ENCODE results near the gene CASD1. TPM values are rescaled to one million over a fixed set of nuclear protein-coding genes. Genes with fewer than 3 reads are reported as not detected.

Gene CASD1
- total and polyA plus RNA-seq, 10 donors, result 11.3 to 39.0 (median 28.5) TPM

- Histone ChIP-seq H3K36me3 (peaks cover 0 to 29% (median under 1%) of the 10 kb centered on the region in 6 donors), H3K4me1 (peaks cover 0 to 15% (median 0%) of the 10 kb centered on the region in 6 donors), H3K4me3 (no peak overlapping the region), H3K27ac (no peak overlapping the region), H3K9me3 (no peaks in the 10 kb centered on the region), H3K27me3 (replicated peaks in 1 of 7) (no peaks in the 10 kb centered on the region)
- intact Hi-C loops (cut with DNase I; ENCODE audit: low total_unique reads), result no loop called here
- 84 to 97% (median 94%) methylated on average over 1 of the region's 1 CpG for WGBS, 5 donors
- DNase-seq, result no peak
- TF ChIP-seq CTCF (IDR thresholded peaks at IDR 0.05 in 8 of 11, conservative IDR thresholded peaks at IDR 0.05 in 3 of 11) (no peak), POLR2A (IDR thresholded peaks at IDR 0.05) (no peak), POLR2AphosphoS5 (IDR thresholded peaks at IDR 0.05) (no peak)
These were observed 50.4 kb downstream of the CASD1 start for GRCh38 chr7:94559972-94560371.

GRCh38 chr7:94561841-94562514 is 52.4 kb downstream of the CASD1 start:
- H3K9me3 ChIP-seq, result no peaks in the 10 kb centered on the region
- H3K36me3 ChIP-seq, result peaks cover 0 to 21% (median 0%) of the 10 kb centered on the region in 6 donors
- H3K4me1 ChIP-seq, result peaks cover 0 to 4% (median 0%) of the 10 kb centered on the region in 6 donors
- H3K27ac ChIP-seq, result no peak overlapping the region
- no peak overlapping the region for H3K4me3 ChIP-seq
- H3K27me3 ChIP-seq (replicated peaks in 1 of 7), result no peaks in the 10 kb centered on the region
- TF ChIP-seq POLR2AphosphoS5 (IDR thresholded peaks at IDR 0.05), result no peak
- no peak for TF ChIP-seq POLR2A (IDR thresholded peaks at IDR 0.05)
- TF ChIP-seq CTCF (IDR thresholded peaks at IDR 0.05 in 8 of 11, conservative IDR thresholded peaks at IDR 0.05 in 3 of 11), result no peak
- no peak for DNase-seq
- intact Hi-C loops (cut with DNase I; ENCODE audit: low total_unique reads), result no loop called here
- WGBS, 5 donors, result 95 to 100% (median 98%) methylated on average over 2 of the region's 2 CpGs

GRCh38 chr7:94562525-94562924 is 52.9 kb downstream of the CASD1 start:
- Histone ChIP-seq H3K27ac (no peak overlapping the region), H3K4me1 (no peaks in the 10 kb centered on the region), H3K4me3 (no peak overlapping the region), H3K36me3 (peaks cover 0 to 21% (median 0%) of the 10 kb centered on the region in 6 donors), H3K27me3 (replicated peaks in 1 of 7) (no peaks in the 10 kb centered on the region), H3K9me3 (no peaks in the 10 kb centered on the region)
- intact Hi-C loops (cut with DNase I; ENCODE audit: low total_unique reads), result no loop called here
- 44 to 67% (median 58%) methylated on average over 3 of the region's 3 CpGs for WGBS, 5 donors
- no peak for DNase-seq
- no peak for TF ChIP-seq CTCF (IDR thresholded peaks at IDR 0.05 in 8 of 11, conservative IDR thresholded peaks at IDR 0.05 in 3 of 11)
- no peak for TF ChIP-seq POLR2A (IDR thresholded peaks at IDR 0.05)
- no peak for TF ChIP-seq POLR2AphosphoS5 (IDR thresholded peaks at IDR 0.05)

GRCh38 chr7:94565247-94565894 is 55.8 kb downstream of the CASD1 start:
- DNase-seq, result no peak
- no peak overlapping the region for H3K4me3 ChIP-seq
- intact Hi-C loops (cut with DNase I; ENCODE audit: low total_unique reads), result no loop called here
- H3K27ac ChIP-seq, result no peak overlapping the region
- H3K4me1 ChIP-seq, result no peaks in the 10 kb centered on the region
- peaks cover 0 to 9% (median 0%) of the 10 kb centered on the region in 8 donors for H3K9me3 ChIP-seq
- TF ChIP-seq CTCF (IDR thresholded peaks at IDR 0.05 in 8 of 11, conservative IDR thresholded peaks at IDR 0.05 in 3 of 11) (no peak), POLR2AphosphoS5 (IDR thresholded peaks at IDR 0.05) (no peak), POLR2A (IDR thresholded peaks at IDR 0.05) (no peak)
- 85 to 95% (median 87%) methylated on average over 4 of the region's 4 CpGs for WGBS, 5 donors
- peaks cover 0 to 6% (median 0%) of the 10 kb centered on the region in 6 donors for H3K36me3 ChIP-seq
- no peaks in the 10 kb centered on the region for H3K27me3 ChIP-seq (replicated peaks in 1 of 7)
